GM13977 (cell line): ENCODE data around the gene REEP6.
"Not testable (repeated sequence)": the region's sequence is repeated elsewhere in the genome, so short reads cannot be mapped to it uniquely, and the experiment has no call there.

Experiments
- DNase-seq: peaks from one replicate; pipeline ENCODE4 v3.0.0; 2012; ENCODE audit warnings: low spot score
- CTCF ChIP-seq: IDR thresholded peaks from 2 replicates; pipeline ENCODE4 v1.5.1; 2012; ENCODE audit warnings: mild to moderate bottlenecking, control low read depth; ENCODE audit not compliant: insufficient read depth; ENCODE audit errors: extremely low read depth, missing control alignments
- in situ Hi-C: fragments of 300-500 bp; cut with MboI; formaldehyde crosslinking; loops from one replicate; pipeline ENCODE4 v1.12.0; 2022; ENCODE audit warnings: low sequenced_read_pairs, low pct_unique_long_range_greater_than_20kb, mixed read lengths, inconsistent platforms; ENCODE audit not compliant: unreplicated experiment

Gene REEP6

DNA sequence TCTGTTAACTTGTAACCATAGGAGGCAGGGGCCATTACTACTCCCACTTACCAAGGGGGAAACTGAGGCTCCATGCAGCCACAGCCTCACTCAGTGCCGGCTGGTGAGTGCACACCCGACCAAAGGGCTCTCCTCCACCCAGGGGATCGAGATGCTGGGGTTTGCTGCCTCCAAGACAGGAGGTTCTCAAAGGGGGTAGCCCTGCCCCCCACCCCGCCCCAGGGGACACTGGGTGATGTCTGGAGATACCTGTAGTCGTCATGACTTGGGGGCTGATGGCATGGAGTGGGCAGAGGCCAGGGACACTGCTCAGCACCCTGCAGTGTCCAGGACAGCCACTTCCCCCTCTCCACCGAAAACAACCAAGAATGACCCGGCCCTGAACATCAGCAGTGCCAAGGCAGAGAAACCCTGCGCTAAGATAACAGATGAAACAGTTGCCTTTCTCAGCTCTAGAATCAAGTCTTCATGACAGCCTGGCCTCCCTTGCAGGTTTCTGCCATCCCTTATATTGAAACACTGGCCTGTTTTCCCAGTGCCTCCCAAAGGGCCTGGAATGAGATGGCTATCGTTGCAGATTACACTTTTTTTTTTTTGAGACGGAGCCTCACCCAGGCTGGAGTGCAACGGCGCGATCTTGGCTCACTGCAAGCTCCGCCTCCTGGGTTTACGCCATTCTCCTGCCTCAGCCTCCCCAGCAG, 3.3 kb downstream of the REEP6 start:
- in situ Hi-C loops = no loop called here
- no peak for TF ChIP-seq CTCF
- no peak for DNase-seq

DNA sequence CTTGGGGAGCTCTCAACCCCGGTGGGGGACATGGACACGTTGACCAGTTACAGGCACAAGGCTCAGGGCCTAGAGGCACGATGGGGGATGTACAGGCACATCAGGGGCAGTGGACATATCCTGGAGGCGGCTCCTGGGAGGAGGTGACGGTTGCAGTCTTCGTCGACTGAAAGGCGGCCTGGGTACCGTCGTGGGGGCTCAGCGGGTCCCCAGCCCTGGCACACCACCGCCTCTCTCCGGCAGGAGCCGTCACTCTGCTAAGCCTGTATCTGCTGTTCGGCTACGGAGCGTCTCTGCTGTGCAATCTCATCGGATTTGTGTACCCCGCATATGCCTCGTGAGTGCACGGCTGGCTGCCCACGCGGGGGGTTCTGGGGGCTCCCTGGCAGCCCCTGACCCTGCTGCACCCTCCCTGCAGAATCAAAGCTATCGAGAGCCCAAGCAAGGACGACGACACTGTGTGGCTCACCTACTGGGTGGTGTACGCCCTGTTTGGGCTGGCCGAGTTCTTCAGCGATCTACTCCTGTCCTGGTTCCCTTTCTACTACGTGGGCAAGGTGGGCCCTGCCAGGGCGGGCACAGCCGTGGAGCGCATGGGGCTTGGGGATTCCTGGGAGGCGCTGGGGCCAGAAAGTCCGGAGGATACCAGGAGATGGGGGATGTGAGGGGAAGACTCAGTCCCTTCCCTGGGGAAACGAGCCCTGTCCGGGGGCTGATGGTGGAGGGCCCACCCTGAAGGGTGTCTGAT, 4.2 kb downstream of the REEP6 start:
- DNase-seq = no peak
- in situ Hi-C loops = no loop called here
- no peak for TF ChIP-seq CTCF

- in situ Hi-C loops = no loop called here
- DNase-seq = no peak
- no peak for TF ChIP-seq CTCF
These were observed 5.1 kb downstream of the REEP6 start for GRCh38 chr19:1495799-1496713.

GRCh38 chr19:1496714-1497577, 6.0 kb downstream of the REEP6 start:
- TF ChIP-seq CTCF = no peak
- in situ Hi-C loops = no loop called here

GRCh38 chr19:1497578-1498235, 6.7 kb downstream of the REEP6 start:
- DNase-seq = no peak
- in situ Hi-C loops = no loop called here
- TF ChIP-seq CTCF = no peak

More at GRCh38 chr19:1496714-1497577, 6.0 kb downstream of the REEP6 start:
- DNase-seq = no peak

DNA sequence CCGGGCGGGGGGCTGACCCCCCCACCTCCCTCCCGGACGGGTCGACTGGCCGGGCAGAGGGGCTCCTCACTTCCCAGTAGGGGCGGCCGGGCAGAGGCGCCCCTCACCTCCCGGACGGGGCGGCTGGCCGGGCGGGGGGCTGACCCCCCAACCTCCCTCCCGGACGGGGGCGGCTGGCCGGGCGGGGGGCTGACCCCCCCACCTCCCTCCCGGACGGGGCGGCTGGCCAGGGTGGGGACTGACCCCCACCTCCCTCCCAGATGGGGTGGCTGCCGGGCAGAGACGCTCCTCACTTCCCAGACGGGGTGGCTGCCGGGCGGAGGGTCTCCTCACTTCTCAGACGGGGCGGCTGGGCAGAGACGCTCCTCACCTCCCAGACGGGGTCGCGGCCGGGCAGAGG, 8.2 kb downstream of the REEP6 start:
- DNase-seq, in situ Hi-C loops: not testable (repeated sequence)
